ENCODE data around the gene GTPBP3. TPM values are rescaled to one million over a fixed set of nuclear protein-coding genes. Genes with fewer than 3 reads are reported as not detected.
A peak's percentile ranks its signal among the peaks of the same experiment; 100 is the strongest.

GTPBP3 gene
- total and polyA plus RNA-seq, 2 of the 8 experiments (the other 6 are each of a cell fraction or from before 2014, with no cell fraction given), result 30.4 to 56.0 TPM

DNA sequence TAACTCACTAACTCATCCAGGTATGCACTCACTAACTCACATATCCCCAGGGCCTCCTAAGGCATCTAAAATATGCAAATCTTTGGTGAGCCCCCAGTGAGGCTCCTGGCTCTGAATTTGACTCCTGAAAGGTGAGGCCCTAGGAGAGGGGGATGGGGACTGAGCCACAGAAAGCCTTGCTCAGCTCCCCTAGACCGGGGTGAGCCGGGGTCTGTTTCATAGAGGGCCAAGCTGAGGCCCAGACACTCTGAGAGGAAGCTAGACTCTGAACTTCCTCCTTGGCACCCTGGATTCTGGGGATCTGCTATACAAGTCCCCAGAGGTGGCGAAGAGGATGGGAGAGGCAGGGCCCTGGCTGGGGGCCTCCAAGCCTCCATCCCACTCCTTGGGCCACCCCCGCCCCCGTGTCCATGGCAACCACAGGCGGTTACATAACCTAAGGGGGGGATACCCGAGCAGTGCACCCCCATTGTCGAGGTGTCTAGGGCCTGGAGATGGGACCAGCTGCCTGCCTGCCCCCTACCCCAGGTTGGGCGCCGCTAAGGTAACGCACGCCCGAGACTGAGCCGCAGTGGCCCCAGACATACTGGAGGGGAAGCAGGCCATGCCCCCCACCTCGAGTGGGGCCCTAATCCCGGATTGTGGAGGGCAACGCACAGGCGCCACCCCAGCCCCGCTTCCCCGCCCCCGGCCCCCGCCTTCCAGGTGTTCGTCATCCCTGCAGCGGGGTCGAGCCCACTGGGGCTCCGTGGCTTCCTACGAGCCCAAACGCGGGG is 34.8 kb upstream of the GTPBP3 start:
- TF ChIP-seq RBBP5 (IDR thresholded peaks at IDR 0.05; ENCODE audit: borderline replicate concordance, low read depth, low read length) (peak; percentile 42; the same call in 1 of the 2 replicates), ZNF274 (IDR thresholded peaks at IDR 0.05; ENCODE audit: borderline replicate concordance, extremely low read depth, low read length) (no peak), RXRA (IDR thresholded peaks at IDR 0.05; ENCODE audit: insufficient read depth, low read depth, low read length) (0 out of 2 replicates have a peak, but pooled peaks have one; percentile 21), SIN3A (conservative IDR thresholded peaks at IDR 0.05 in 1 of 2, IDR thresholded peaks at IDR 0.05 in 1 of 2; ENCODE audit: low read depth in 1 of 2, low read length in 2 of 2) (no peak), NRF1 (IDR thresholded peaks at IDR 0.05; ENCODE audit: low read depth, low read length) (no peak), KDM4A (IDR thresholded peaks at IDR 0.05; ENCODE audit: low read depth, low read length, severe bottlenecking) (peak; percentile 21), KDM5A (IDR thresholded peaks at IDR 0.05; ENCODE audit: low read length) (no peak)
- H3K56ac ChIP-seq (replicated peaks; ENCODE audit: insufficient read length, low read depth, low read length), result no peak overlapping the region
- H3K79me1 ChIP-seq (ENCODE audit: low read depth, low read length), result peaks cover 4% of the 10 kb centered on the region
- H3K27ac ChIP-seq (ENCODE audit: low read depth, low read length), result no peak overlapping the region
- H3K36me3 ChIP-seq (ENCODE audit: control insufficient read depth in 2 of 4, insufficient read depth in 4 of 4, low read length in 3 of 4), result peaks cover 0 to 16% (median 5%) of the 10 kb centered on the region in 4 experiments; a peak in 5 of 8 replicates
- peak overlapping the region; percentile 54 to 78 (median 58) for H3K4me3 ChIP-seq (ENCODE audit: extremely low read depth in 1 of 4, insufficient read depth in 2 of 4, low read depth in 3 of 4, low read length in 4 of 4)
- H2BK12ac ChIP-seq (ENCODE audit: low read depth, low read length), result no peak overlapping the region
- H3K9ac ChIP-seq (replicated peaks in 1 of 4; ENCODE audit: extremely low read depth in 1 of 4, low read depth in 3 of 4, low read length in 3 of 4), result peak overlapping the region; percentile 2 to 63 (median 49)
- no peak overlapping the region for H2BK20ac ChIP-seq (ENCODE audit: low read length)
- H4K91ac ChIP-seq (replicated peaks; ENCODE audit: insufficient read length, low read length), result peak overlapping the region; percentile 88
- no peaks in the 10 kb centered on the region for H3K27me3 ChIP-seq (replicated peaks in 1 of 4; ENCODE audit: control insufficient read depth in 3 of 4, extremely low read depth in 1 of 4, insufficient read depth in 3 of 4, low read length in 3 of 4)
- peaks cover 12 to 21% (median 14%) of the 10 kb centered on the region in 4 experiments for H3K4me1 ChIP-seq (replicated peaks in 1 of 4; ENCODE audit: control insufficient read depth in 3 of 4, insufficient read depth in 4 of 4, low read length in 3 of 4)
- no peak overlapping the region for H2AFZ ChIP-seq (ENCODE audit: low read length)
- ChIA-PET CTCF (ENCODE audit: partially characterized antibody) (interaction anchor here (0.8 to 3.0 kb wide), 3 partner anchors 10 to 97 kb away, joined by 3 to 29 read pairs (median 6); no protein-coding TSS in a partner anchor), POLR2A (ENCODE audit: partially characterized antibody) (interaction anchor here (0.6 to 18.5 kb wide), 6 partner anchors 11 to 99 kb away, joined by 3 to 329 read pairs (median 5); partner anchors contain the start of genes ANO8 and USHBP1)
- peak overlapping the region; percentile 75 for H3K4ac ChIP-seq (replicated peaks; ENCODE audit: insufficient read length, low read depth, low read length)
- H2BK5ac ChIP-seq (ENCODE audit: low read depth, low read length), result no peak overlapping the region; the same call in 1 of the 2 replicates
- FAIRE-seq (no peak), DNase-seq (ENCODE audit: low read depth in 1 of 2, low spot score in 2 of 2) (peak in 1 of 2 experiments; percentile 73)
- H2BK120ac ChIP-seq (replicated peaks; ENCODE audit: low read depth, low read length), result no peak overlapping the region
- no peak overlapping the region for H2AK5ac ChIP-seq (ENCODE audit: low read depth, low read length)
- H4K8ac ChIP-seq (ENCODE audit: extremely low read depth, insufficient read depth, low read length), result no peak overlapping the region
- H3K9me3 ChIP-seq (ENCODE audit: insufficient read depth in 2 of 2, low read depth in 1 of 2, low read length in 1 of 2), result peaks cover 0 to 3% of the 10 kb centered on the region in 2 experiments; a peak in 1 of 4 replicates
- H3K18ac ChIP-seq (ENCODE audit: extremely low read depth, low read length), result peak overlapping the region; percentile 65
- H3K14ac ChIP-seq (ENCODE audit: insufficient read length), result no peak overlapping the region
- peaks cover 0 to 4% of the 10 kb centered on the region in 2 experiments; a peak in 1 of 4 replicates for H3K79me2 ChIP-seq (ENCODE audit: control insufficient read depth in 1 of 2, insufficient read depth in 2 of 2, low read length in 2 of 2)
- no peak overlapping the region for H2BK15ac ChIP-seq (ENCODE audit: low read length)
- 11% methylated on average over 26 of the region's 29 CpGs; no CpG with 5 or more reads in 1 of the 2 experiments for WGBS, 2 experiments (ENCODE audit: extremely low coverage in 1 of 2, insufficient coverage in 1 of 2, insufficient read length in 1 of 2, insufficient replicate concordance in 2 of 2, low coverage in 1 of 2, low lambda C conversion rate in 2 of 2, missing lambda C conversion rate in 1 of 2)
- peaks cover 1 to 8% of the 10 kb centered on the region in 2 experiments for H4K20me1 ChIP-seq (replicated peaks in 1 of 2; ENCODE audit: control insufficient read depth in 1 of 2, insufficient read depth in 2 of 2, low read length in 2 of 2)
- H4K5ac ChIP-seq (ENCODE audit: insufficient read length, low read depth, low read length), result peak overlapping the region; percentile 47
- H3K23ac ChIP-seq (ENCODE audit: insufficient read length), result no peak overlapping the region
- peaks cover 7% of the 10 kb centered on the region for H3K23me2 ChIP-seq (ENCODE audit: low read depth, low read length)
- peak overlapping the region; percentile 82 to 98 for H3K4me2 ChIP-seq (ENCODE audit: insufficient read depth in 1 of 2, low read depth in 2 of 2, low read length in 2 of 2)
